Heart right ventricle (tissue), 16 donors: ENCODE results near the gene MEI4. TPM values are rescaled to one million over a fixed set of nuclear protein-coding genes. Genes with fewer than 3 reads are reported as not detected.

Experiments
- ATAC-seq, 8 donors: fragments of 200-7000 bp; cut with Tn5 transposase; one replicate each; pipeline ENCODE4 v1.9.1; 2020; ENCODE audit warnings: mild to moderate bottlenecking in 8 of 8, moderate library complexity in 8 of 8, moderate number of reproducible peaks in 1 of 8
- DNase-seq, 2 donors: peaks; one replicate each; pipeline ENCODE4 v3.0.0-alpha.2; 2020
- H3K27ac ChIP-seq, 10 donors: fragments of 200-600 bp; sonication (generic) in 2 of 10; one replicate each; pipeline versions ENCODE4 v1.5.0 to v1.8.0; 2020 to 2022; ENCODE audit warnings: mild to moderate bottlenecking in 3 of 10
- H3K27me3 ChIP-seq, 7 donors: fragments of 200-600 bp; one replicate each; pipeline ENCODE4 v1.8.0; 2021 to 2022; ENCODE audit warnings: mild to moderate bottlenecking in 2 of 7
- H3K36me3 ChIP-seq, 9 donors: fragments of 200-600 bp; sonication (generic) in 1 of 9; one replicate each; pipeline versions ENCODE4 v1.5.0 to v1.8.0; 2020 to 2022; ENCODE audit warnings: mild to moderate bottlenecking in 2 of 9
- H3K4me1 ChIP-seq, 9 donors: fragments of 200-600 bp; sonication (generic) in 1 of 9; one replicate each; pipeline versions ENCODE4 v1.5.0 to v1.8.0; 2020 to 2022; ENCODE audit warnings: mild to moderate bottlenecking in 4 of 9
- H3K4me3 ChIP-seq, 10 donors: fragments of 200-600 bp; sonication (generic) in 2 of 10; one replicate each; pipeline versions ENCODE4 v1.5.0 to v1.8.0; 2020 to 2022; ENCODE audit warnings: mild to moderate bottlenecking in 7 of 10, moderate library complexity in 2 of 10
- H3K9me3 ChIP-seq, 11 donors: fragments of 200-600 bp in 10 of 11; sonication (generic) in 2 of 11; one replicate each; pipeline versions ENCODE4 v1.5.0 to v1.8.0; 2013 to 2022; ENCODE audit warnings: mild to moderate bottlenecking in 2 of 11, control low read depth in 1 of 11, moderate library complexity in 1 of 11
- WGBS, 2 donors: extraction: QIAGEN DNeasy Blood & Tissue Kit; methylation state at CpG; one replicate each; pipeline ENCODE4 v1.1.7; 2013; ENCODE audit warnings: inconsistent platforms in 1 of 2; 5-methylcytosine and 5-hydroxymethylcytosine counted together
- intact Hi-C, 10 donors: fragments of 100-400 bp; cut with DNase I; formaldehyde crosslinking; loops; one replicate each; pipeline versions ENCODE4 v1.11.1 to v1.14.2; 2022
- polyA plus RNA-seq, 2 donors: library from polyadenylated mRNA; stranded (reverse); fragments of 200-250 nt; gene quantifications; one replicate each; pipeline ENCODE4 v1.2.3, GENCODE V29; 2013
- total RNA-seq, 10 donors: library from RNA; stranded (reverse); fragmentation: NEBNext Ultra II Directional in 3 of 10; extraction: Animal tissue kit (Norgen Biotek cat#: 25700) in 3 of 10; gene quantifications; one replicate each; pipeline versions ENCODE4 v1.2.1 to v1.2.4, GENCODE V29; 2021 to 2023
- TF ChIP-seq, protein P1 (sequence below), 9 donors: fragments of 200-600 bp; sonication (generic) in 2 of 9; IDR thresholded peaks; one replicate each; pipeline versions ENCODE4 v1.5.0 to v1.8.0; 2021 to 2022; ENCODE audit warnings: antibody characterized with exemption in 9 of 9, mild to moderate bottlenecking in 5 of 9, moderate library complexity in 1 of 9
- donor health status: Arrhythmogenic right ventricular cardiomyopathy.
- donor health status: ischemic (EF 13 %, LVEDD 7.1; RV severe dilation, severe dysfunction).
- donor health status: healthy with polysubstance abuse.
- donor health status: DM: no; HTN: yes; CAD: no.
- donor health status: DM: no; HTN: no; CAD: no.
- donor health status: ischemic (EF 25% LVEDD 6.9; RV normal size, moderate dysfunction).
- donor health status: ischemic (EF 25% LVEDD 5.7; RV mildly dilated, moderate dysfunction).
- donor health status: healthy.
- donor health status: DM: yes; HTN: yes; CAD: no.
- donor health status: Ischemic cardiomyopathy.
- donor health status: ischemic (EF 35%, LVEDD 5.7; RV mildly dilated, moderate dysfunction).
- donor health status: nonischemic (EF 11% LVEDD 7.7; RV severe dilation, severe dysfunction).
- donor health status: DM: yes; HTN: yes; CAD: no.
- donor health status: PGD.
- donor health status: ischemic (EF 29% LVEDD 5.4; RV normal size, mild dysfunction).
- donor health status: nonischemic (EF 23%, LVEDD 6.1; RV moderate dilation, normal function).

Gene MEI4
- total and polyA plus RNA-seq, 12 donors, result under 0.01 to 1.1 (median 0.49) TPM; not detected in 1

DNA sequence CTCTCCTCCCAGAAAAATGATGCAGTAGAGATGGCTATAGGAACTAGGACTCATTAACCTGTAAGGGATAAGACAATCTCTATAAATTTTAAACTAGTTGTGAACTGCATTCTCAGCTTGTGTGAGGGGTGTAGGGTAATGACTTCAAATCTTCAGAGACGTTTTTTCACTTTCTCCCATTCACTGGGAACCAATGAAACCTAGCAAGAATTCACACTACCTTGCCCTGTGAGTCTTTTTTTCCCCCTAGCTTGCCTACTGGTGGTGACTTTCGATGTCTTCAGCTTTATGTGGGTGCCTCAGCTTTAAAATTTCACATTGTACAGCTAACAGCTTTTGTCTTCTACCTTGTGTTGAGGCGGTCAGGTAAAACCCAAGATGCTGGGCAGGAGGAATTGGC is 192.0 kb downstream of the MEI4 start:
- H3K9me3 ChIP-seq, result peaks cover 0 to 9% (median 0%) of the 10 kb centered on the region in 11 donors
- H3K36me3 ChIP-seq, result no peaks in the 10 kb centered on the region
- H3K4me1 ChIP-seq, result no peaks in the 10 kb centered on the region
- intact Hi-C loops, result no loop called here
- H3K4me3 ChIP-seq, result no peak overlapping the region
- TF ChIP-seq, protein P1, sequence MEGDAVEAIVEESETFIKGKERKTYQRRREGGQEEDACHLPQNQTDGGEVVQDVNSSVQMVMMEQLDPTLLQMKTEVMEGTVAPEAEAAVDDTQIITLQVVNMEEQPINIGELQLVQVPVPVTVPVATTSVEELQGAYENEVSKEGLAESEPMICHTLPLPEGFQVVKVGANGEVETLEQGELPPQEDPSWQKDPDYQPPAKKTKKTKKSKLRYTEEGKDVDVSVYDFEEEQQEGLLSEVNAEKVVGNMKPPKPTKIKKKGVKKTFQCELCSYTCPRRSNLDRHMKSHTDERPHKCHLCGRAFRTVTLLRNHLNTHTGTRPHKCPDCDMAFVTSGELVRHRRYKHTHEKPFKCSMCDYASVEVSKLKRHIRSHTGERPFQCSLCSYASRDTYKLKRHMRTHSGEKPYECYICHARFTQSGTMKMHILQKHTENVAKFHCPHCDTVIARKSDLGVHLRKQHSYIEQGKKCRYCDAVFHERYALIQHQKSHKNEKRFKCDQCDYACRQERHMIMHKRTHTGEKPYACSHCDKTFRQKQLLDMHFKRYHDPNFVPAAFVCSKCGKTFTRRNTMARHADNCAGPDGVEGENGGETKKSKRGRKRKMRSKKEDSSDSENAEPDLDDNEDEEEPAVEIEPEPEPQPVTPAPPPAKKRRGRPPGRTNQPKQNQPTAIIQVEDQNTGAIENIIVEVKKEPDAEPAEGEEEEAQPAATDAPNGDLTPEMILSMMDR (IDR thresholded peaks at IDR 0.05), result no peak
- WGBS, 2 donors, result 57 to 62% methylated on average over 3 of the region's 3 CpGs
- no peak overlapping the region for H3K27ac ChIP-seq
- H3K27me3 ChIP-seq, result no peaks in the 10 kb centered on the region
- ATAC-seq (no peak), DNase-seq (no peak)

DNA sequence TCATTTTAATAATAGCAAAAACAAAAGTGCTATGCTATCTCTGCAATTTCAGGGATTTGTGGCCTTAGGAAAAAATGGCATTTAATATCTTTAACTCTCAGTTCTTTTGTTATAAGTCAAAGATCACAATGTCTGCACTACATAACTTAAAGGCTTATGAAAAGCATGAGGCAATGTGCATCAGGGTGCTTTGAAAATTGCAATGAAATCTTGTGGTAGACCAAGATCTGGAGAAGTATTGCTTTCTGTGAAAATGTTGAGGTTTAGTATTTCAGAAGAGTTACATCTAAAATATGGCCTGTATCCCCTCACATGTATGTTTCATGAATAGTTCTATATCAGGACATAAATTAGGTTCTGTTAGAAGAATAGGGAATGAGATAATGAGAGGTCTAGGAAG is 200.6 kb downstream of the MEI4 start:
- Histone ChIP-seq H3K4me3 (no peak overlapping the region), H3K36me3 (no peaks in the 10 kb centered on the region), H3K4me1 (no peaks in the 10 kb centered on the region), H3K9me3 (peaks cover 0 to 11% (median 0%) of the 10 kb centered on the region in 11 donors), H3K27ac (no peak overlapping the region), H3K27me3 (no peaks in the 10 kb centered on the region)
- TF ChIP-seq, protein P1 (IDR thresholded peaks at IDR 0.05), result no peak
- DNase-seq (no peak), ATAC-seq (no peak)
- intact Hi-C loops, result no loop called here

DNA sequence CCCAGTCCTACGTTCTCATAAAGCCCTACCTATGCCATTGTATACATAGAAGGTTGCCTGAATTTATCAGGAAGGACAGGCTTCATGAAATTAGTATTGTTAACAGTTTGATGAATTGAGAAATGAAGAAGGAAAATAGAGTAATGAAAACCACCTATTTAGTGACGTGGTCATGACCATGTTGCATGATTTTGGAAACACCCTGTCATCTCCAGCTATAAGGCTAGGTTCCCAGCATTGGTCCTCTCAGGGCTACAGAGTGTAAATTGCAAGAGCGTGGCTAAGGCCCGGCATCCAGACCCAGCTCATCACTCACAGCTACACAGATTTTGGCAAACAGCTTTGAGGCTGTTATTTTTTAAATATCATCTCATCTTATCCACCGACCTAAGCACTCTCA is 203.6 kb downstream of the MEI4 start:
- no peak for ATAC-seq
- no peaks in the 10 kb centered on the region for H3K4me1 ChIP-seq
- H3K27me3 ChIP-seq, result no peaks in the 10 kb centered on the region
- TF ChIP-seq, protein P1 (IDR thresholded peaks at IDR 0.05), result no peak
- intact Hi-C loops, result no loop called here
- no peak overlapping the region for H3K4me3 ChIP-seq
- H3K27ac ChIP-seq, result no peak overlapping the region
- WGBS, 2 donors, result 60 to 62% methylated on average over 5 of the region's 5 CpGs
- DNase-seq, result no peak
- H3K9me3 ChIP-seq, result peaks cover 0 to 8% (median 0%) of the 10 kb centered on the region in 11 donors
- no peaks in the 10 kb centered on the region for H3K36me3 ChIP-seq

DNA sequence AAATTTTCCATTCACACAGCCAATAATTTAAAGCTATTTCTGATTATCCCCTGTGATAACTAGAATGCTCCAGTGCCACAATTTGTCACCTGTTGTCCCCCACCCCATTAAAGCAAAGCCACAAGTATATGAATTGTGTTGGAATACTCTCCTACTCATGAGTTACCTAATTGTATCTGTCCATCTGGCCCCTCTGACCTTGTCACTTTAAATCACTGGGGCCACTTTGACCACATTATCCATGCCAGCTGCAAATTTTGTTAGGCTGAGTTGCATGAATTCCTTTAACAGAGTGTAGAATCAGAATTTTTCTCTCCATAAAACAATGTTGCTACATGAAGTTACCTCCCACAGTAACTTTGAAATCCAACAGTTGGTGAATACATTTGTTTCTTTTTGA is 204.6 kb downstream of the MEI4 start:
- H3K36me3 ChIP-seq, result no peaks in the 10 kb centered on the region
- TF ChIP-seq, protein P1 (IDR thresholded peaks at IDR 0.05), result no peak
- H3K9me3 ChIP-seq, result peaks cover 0 to 12% (median 0%) of the 10 kb centered on the region in 11 donors
- ATAC-seq (no peak), DNase-seq (no peak)
- H3K4me3 ChIP-seq, result no peak overlapping the region
- no peaks in the 10 kb centered on the region for H3K4me1 ChIP-seq
- H3K27me3 ChIP-seq, result no peaks in the 10 kb centered on the region
- H3K27ac ChIP-seq, result no peak overlapping the region
- intact Hi-C loops, result no loop called here

DNA sequence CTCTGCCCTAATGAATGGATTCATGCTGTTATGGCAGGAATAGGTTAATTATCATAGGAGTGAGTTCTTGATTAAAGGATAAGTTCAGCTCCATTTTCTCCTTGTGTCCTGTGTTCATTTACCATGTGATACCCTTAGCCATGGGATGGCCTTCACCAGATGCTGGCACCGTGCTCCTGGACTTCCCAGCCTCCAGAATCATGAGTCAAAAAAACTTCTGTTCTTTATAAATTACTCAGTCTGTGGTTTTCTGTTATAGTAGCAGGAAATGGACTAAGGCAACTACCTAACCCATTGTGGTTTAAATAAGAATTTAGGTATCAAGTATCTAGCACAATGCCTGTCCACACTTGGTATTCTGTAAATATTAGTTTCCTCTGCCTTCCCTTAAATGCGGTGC is 223.5 kb downstream of the MEI4 start:
- WGBS, 2 donors, result 84 to 91% methylated on average over 2 of the region's 2 CpGs
- no peak for ATAC-seq
- intact Hi-C loops, result no loop called here

More for the DNA sequence above, 223.5 kb downstream of the MEI4 start:
- no peaks in the 10 kb centered on the region for H3K4me1 ChIP-seq
- TF ChIP-seq, protein P1 (IDR thresholded peaks at IDR 0.05), result no peak
- H3K27me3 ChIP-seq, result no peaks in the 10 kb centered on the region
- H3K27ac ChIP-seq, result no peak overlapping the region
- no peak for DNase-seq
- H3K4me3 ChIP-seq, result no peak overlapping the region
- H3K36me3 ChIP-seq, result no peaks in the 10 kb centered on the region
- H3K9me3 ChIP-seq, result peaks cover 0 to 9% (median 0%) of the 10 kb centered on the region in 11 donors
